Neutrophil (primary cell): Measurements from ENCODE around the gene MRTO4.
A peak's percentile ranks its signal among the peaks of the same experiment; 100 is the strongest.

ENCODE experiments used
- H3K27ac ChIP-seq: fragments of 200-600 bp; sonication (generic); 2 replicates; pipeline ENCODE4 v1.5.1; 2016; ENCODE audit warnings: mild to moderate bottlenecking, moderate library complexity
- H3K27me3 ChIP-seq: fragments of 200-600 bp; sonication (generic); 2 replicates; pipeline ENCODE4 v1.6.0; 2016; ENCODE audit warnings: mild to moderate bottlenecking
- H3K36me3 ChIP-seq: fragments of 200-600 bp; sonication (generic); 2 replicates; pipeline ENCODE4 v1.5.1; 2017
- H3K4me1 ChIP-seq, 2 experiments: fragments of 200-600 bp in 1 of 2; sonication (generic) in 1 of 2; 1 replicate in 1 of 2; 2 replicates in 1 of 2; pipeline versions ENCODE4 v1.5.1 to v1.6.1; 2013 to 2016; ENCODE audit warnings: low read depth in 1 of 2, low read length in 1 of 2, mild to moderate bottlenecking in 1 of 2, moderate library complexity in 1 of 2; ENCODE audit not compliant: control insufficient read depth in 1 of 2, insufficient read depth in 1 of 2
- H3K4me3 ChIP-seq, 2 experiments: fragments of 200-600 bp in 1 of 2; sonication (generic) in 1 of 2; 1 replicate in 1 of 2; 2 replicates in 1 of 2; pipeline ENCODE4 v1.5.1; 2013 to 2016; ENCODE audit warnings: low read depth in 1 of 2, low read length in 1 of 2, mild to moderate bottlenecking in 1 of 2, moderate library complexity in 1 of 2
- H3K9me3 ChIP-seq: fragments of 200-600 bp; sonication (generic); 2 replicates; pipeline ENCODE4 v1.5.1; 2016
- TF ChIP-seq, protein P1 (sequence below): fragments of 200-600 bp; sonication (generic); IDR thresholded peaks from 2 replicates; pipeline ENCODE4 v1.5.1; 2016; ENCODE audit warnings: antibody characterized with exemption

The MRTO4 gene

DNA sequence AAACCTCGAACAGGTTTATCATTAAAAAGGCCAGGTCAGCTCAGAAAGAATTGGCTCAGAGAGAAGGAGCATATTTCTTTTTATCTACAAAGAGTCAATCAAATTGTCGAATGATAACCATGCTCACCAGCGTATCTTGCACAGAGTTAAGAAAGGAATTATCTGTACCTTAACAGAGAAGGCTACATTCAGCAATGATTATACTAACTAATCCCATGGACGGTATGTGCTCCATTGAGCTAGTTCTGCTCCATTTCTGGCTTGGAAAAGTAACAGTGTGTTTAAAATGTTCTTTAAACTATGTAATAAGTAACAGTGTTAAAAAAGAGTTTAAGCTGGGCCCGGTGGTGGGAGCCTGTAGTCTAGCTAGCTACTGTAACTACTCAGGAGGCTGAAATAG is 45.8 kb upstream of the MRTO4 start:
- H3K27ac ChIP-seq, result peak overlapping the region; percentile 54
- TF ChIP-seq, protein P1, sequence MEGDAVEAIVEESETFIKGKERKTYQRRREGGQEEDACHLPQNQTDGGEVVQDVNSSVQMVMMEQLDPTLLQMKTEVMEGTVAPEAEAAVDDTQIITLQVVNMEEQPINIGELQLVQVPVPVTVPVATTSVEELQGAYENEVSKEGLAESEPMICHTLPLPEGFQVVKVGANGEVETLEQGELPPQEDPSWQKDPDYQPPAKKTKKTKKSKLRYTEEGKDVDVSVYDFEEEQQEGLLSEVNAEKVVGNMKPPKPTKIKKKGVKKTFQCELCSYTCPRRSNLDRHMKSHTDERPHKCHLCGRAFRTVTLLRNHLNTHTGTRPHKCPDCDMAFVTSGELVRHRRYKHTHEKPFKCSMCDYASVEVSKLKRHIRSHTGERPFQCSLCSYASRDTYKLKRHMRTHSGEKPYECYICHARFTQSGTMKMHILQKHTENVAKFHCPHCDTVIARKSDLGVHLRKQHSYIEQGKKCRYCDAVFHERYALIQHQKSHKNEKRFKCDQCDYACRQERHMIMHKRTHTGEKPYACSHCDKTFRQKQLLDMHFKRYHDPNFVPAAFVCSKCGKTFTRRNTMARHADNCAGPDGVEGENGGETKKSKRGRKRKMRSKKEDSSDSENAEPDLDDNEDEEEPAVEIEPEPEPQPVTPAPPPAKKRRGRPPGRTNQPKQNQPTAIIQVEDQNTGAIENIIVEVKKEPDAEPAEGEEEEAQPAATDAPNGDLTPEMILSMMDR, result no peak
- H3K9me3 ChIP-seq, result no peaks in the 10 kb centered on the region
- H3K4me1 ChIP-seq, result peaks cover 31 to 38% of the 10 kb centered on the region in 2 experiments
- no peak overlapping the region for H3K4me3 ChIP-seq
- H3K27me3 ChIP-seq, result no peaks in the 10 kb centered on the region
- H3K36me3 ChIP-seq, result peaks cover 10% of the 10 kb centered on the region

DNA sequence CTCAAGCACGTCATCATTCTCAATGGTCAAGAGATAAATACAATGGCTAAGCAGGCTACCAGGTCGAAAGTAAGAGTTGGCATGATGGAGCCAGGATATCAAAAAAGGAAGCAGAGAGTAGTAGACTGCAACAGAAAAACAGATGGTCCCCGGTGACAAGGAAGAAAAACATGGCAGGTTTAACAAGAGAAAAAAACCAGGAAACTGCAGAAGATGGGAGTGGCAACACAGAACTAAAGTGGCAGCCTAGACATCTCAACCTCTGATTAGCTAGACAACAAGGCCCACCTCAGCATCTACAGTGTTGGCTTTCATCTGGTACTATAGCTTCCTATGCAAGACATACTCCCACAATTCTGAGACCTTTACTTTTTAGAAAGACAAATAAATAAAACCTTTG is 44.7 kb upstream of the MRTO4 start:
- Histone ChIP-seq H3K9me3 (no peaks in the 10 kb centered on the region), H3K4me3 (no peak overlapping the region), H3K27ac (no peak overlapping the region), H3K36me3 (peaks cover under 1% of the 10 kb centered on the region), H3K4me1 (peaks cover 37 to 49% of the 10 kb centered on the region in 2 experiments), H3K27me3 (no peaks in the 10 kb centered on the region)
- TF ChIP-seq, protein P1, result no peak

DNA sequence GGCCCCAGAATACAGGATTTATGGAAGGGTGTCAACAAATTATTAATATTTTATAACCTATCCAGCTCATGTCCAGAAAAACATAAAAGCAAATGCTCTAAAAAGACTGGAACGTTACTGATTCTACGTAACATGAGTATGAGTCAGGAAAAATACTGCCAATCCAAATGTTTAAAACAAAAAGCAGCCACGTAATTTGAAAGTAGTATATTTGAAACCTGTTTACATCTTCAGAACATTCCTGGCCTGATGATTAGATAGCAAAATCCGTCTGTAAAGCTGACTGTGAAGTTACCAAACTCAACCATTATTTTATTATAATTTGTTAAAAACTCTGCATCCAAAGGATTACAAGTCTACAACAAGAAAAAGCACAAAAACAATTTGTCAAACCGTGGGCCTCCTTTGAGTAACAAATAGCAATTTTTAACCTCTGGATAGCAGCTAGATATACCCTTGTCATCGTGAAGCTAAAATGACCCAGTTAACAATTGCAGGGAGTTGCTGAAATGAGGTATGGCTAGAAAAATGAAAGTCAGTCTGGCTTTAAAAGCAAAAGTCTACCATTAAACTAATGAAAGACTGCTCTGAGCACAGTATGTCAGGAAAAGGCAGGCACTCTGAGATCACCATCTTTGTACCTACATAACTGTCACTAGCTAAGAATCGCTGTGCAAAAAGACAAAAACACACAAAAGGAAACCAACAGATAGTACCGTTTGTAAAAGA is 42.7 kb upstream of the MRTO4 start:
- H3K4me1 ChIP-seq, result peaks cover 37 to 50% of the 10 kb centered on the region in 2 experiments
- H3K27ac ChIP-seq, result peak overlapping the region; percentile 97
- TF ChIP-seq, protein P1, result no peak

DNA sequence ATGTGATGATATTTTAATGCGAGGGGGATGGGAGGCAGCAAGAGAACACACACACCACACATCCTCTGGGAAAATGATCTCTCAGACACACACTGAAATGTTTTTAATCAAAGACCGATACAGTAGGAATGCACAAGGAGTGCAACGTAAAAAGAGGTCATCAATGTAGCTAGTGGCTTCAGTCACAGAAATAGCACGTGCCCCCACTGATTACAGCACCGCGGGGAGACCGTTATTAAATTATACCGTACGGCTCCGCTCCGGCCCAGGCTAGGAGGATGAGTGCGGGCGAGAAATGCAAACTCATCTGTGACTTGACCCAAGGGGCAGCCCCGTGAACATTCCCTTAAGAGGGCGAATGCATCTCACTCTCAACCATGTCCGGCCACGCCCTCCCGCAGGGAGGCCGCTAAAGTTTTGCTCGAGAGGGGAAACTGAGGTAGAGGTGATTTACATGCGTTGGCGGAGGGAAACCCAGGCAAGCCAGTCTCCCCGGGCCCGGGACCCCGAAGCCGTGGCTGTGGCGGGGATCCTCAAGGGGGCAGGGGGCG is 42.1 kb upstream of the MRTO4 start:
- Histone ChIP-seq H3K4me1 (peaks cover 33 to 46% of the 10 kb centered on the region in 2 experiments), H3K4me3 (peak overlapping the region; percentile 79 to 94), H3K36me3 (no peaks in the 10 kb centered on the region), H3K27ac (peak overlapping the region; percentile 97), H3K9me3 (no peaks in the 10 kb centered on the region), H3K27me3 (no peaks in the 10 kb centered on the region)
- TF ChIP-seq, protein P1, result no peak

More for the DNA sequence above, 42.7 kb upstream of the MRTO4 start:
- no peaks in the 10 kb centered on the region for H3K27me3 ChIP-seq
- H3K4me3 ChIP-seq, result peak overlapping the region; percentile 79 to 94
- H3K36me3 ChIP-seq, result no peaks in the 10 kb centered on the region
- H3K9me3 ChIP-seq, result no peaks in the 10 kb centered on the region

DNA sequence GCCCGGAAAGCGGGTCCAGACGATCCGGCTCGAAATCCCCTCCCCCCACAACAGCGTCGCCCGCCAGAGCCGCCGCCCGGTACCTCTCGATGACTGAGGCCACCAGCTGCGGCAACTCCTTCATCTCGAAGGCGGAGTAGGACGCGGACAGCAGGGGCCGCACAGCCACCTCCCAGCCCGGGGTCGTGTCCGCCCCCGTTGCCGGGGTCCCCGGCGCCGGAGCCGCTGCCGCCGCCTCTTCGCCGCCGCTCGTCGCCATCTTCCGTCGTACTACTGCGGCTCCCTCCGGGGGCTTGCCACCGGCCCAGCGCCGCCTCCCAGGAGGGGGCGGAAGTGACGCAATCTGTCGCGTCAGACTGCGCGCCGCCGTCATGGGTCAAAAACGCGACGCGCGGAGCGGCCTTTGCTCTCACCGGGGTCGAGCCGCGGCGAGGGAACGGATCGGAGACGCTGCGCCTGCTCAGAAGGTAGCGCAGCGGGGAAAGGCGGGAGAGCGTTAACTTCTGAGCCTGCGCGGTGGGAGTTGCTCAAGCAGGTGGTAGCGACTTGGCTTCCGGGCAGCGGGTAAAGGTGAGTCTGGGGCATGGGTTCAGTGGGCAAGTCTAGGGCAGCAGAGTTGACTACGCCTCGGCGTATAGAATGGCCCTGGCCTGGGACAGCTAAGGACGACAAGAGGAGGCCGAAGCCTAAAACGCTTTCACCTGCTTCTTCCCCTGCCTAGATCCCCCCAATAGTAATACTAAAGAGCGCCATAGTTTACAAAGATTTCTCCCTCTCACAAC is 41.4 kb upstream of the MRTO4 start, which contains the start of gene UBR4:
Gene UBR4 (minus strand): TSS at position 277 of the 782 bp plus-strand sequence. CDS start 18 bp downstream, at position 259.
- H3K27me3 ChIP-seq, result no peaks in the 10 kb centered on the region
- H3K4me3 ChIP-seq, result peak within 1 kb of the TSS; percentile 79 to 94
- H3K27ac ChIP-seq, result peak within 1 kb of the TSS; percentile 97
- TF ChIP-seq, protein P1, result no peak
- H3K9me3 ChIP-seq, result no peaks in the 10 kb centered on the region
- H3K36me3 ChIP-seq, result no peaks in the 10 kb centered on the region
- H3K4me1 ChIP-seq, result peaks cover 26 to 41% of the 10 kb centered on the region in 2 experiments
